PC-3 (cell line): Measurements from ENCODE around the gene SLC8A1. TPM values are rescaled to one million over a fixed set of nuclear protein-coding genes. Genes with fewer than 3 reads are reported as not detected.
A peak's percentile ranks its signal among the peaks of the same experiment; 100 is the strongest.

Source experiments
- ATAC-seq: fragments of 200-7000 bp; cut with Tn5 transposase; 2 replicates; pipeline ENCODE4 v1.9.1; 2020; ENCODE audit warnings: mild to moderate bottlenecking, moderate library complexity
- BruUV-seq: library from RNA; stranded (reverse); fragments of 400-500 nt; replicated peaks from 2 replicates; lab custom pipeline; 2021; lab: Mats Ljungman, UMichigan
- CTCF ChIA-PET: fragments of 300-600 bp; sonication (Branson Sonifier 250); formaldehyde crosslinking; loops from one replicate; lab custom pipeline; 2022; ENCODE audit warnings: antibody characterized with exemption; lab: Charles Lee
- POLR2A ChIA-PET: fragments of 300-600 bp; sonication (Branson Sonifier 250); formaldehyde crosslinking; loops from one replicate; lab custom pipeline; 2022; ENCODE audit warnings: antibody characterized with exemption; ENCODE audit not compliant: unreplicated experiment; lab: Charles Lee
- DNase-seq: peaks from one replicate; pipeline ENCODE4 v3.0.0-alpha.2; 2015
- H2AFZ ChIP-seq: fragments of 300-600 bp; sonication (generic); 2 replicates; pipeline ENCODE4 v1.6.0; 2016; ENCODE audit warnings: antibody characterized with exemption, low read length
- H3F3A ChIP-seq: fragments of 300-600 bp; sonication (generic); one replicate; pipeline ENCODE4 v1.6.0; 2017; ENCODE audit warnings: antibody characterized with exemption, low read length, control low read depth, mild to moderate bottlenecking; ENCODE audit not compliant: unreplicated experiment
- H3K27ac ChIP-seq: fragments of 300-600 bp; sonication (generic); 2 replicates; pipeline ENCODE4 v1.5.1; 2016; ENCODE audit warnings: mild to moderate bottlenecking, low read length
- H3K27me3 ChIP-seq: fragments of 300-600 bp; sonication (generic); 2 replicates; pipeline ENCODE4 v1.6.1; 2016; ENCODE audit warnings: low read length, mixed read lengths
- H3K36me3 ChIP-seq: fragments of 300-600 bp; sonication (generic); 2 replicates; pipeline ENCODE4 v1.6.1; 2016; ENCODE audit warnings: low read depth, mixed run types, low read length, mixed read lengths
- H3K4me1 ChIP-seq: fragments of 300-600 bp; sonication (generic); 2 replicates; pipeline ENCODE4 v1.5.1; 2016; ENCODE audit warnings: low read length; ENCODE audit not compliant: insufficient read depth
- H3K4me2 ChIP-seq: fragments of 300-600 bp; sonication (generic); 2 replicates; pipeline ENCODE4 v1.6.0; 2016; ENCODE audit warnings: low read length
- H3K4me3 ChIP-seq: fragments of 300-600 bp; sonication (generic); 2 replicates; pipeline ENCODE4 v1.5.1; 2016; ENCODE audit warnings: mild to moderate bottlenecking, low read length, mixed read lengths
- H3K79me2 ChIP-seq: fragments of 300-600 bp; sonication (generic); 2 replicates; pipeline ENCODE4 v1.6.1; 2017; ENCODE audit warnings: low read length, mixed read lengths
- H3K9ac ChIP-seq: fragments of 300-600 bp; sonication (generic); 2 replicates; pipeline ENCODE4 v1.6.0; 2016; ENCODE audit warnings: mild to moderate bottlenecking, low read length
- H3K9me2 ChIP-seq: fragments of 300-600 bp; sonication (generic); replicated peaks from 2 replicates; pipeline ENCODE4 v1.6.1; 2016; ENCODE audit warnings: mixed run types, low read length, mixed read lengths
- H3K9me3 ChIP-seq: fragments of 300-600 bp; sonication (generic); 2 replicates; pipeline ENCODE4 v1.6.1; 2016; ENCODE audit warnings: low read length, mixed read lengths
- H4K20me1 ChIP-seq: fragments of 300-600 bp; sonication (generic); 2 replicates; pipeline ENCODE4 v1.6.1; 2016; ENCODE audit warnings: low read length, mixed read lengths
- CTCF ChIP-seq: fragments of 300-600 bp; sonication (generic); conservative IDR thresholded peaks from 2 replicates; pipeline ENCODE4 v1.5.1; 2017; ENCODE audit warnings: antibody characterized with exemption, low read depth, mild to moderate bottlenecking, low read length
- EZH2 ChIP-seq: fragments of 300-600 bp; sonication (generic); IDR thresholded peaks from one replicate; pipeline ENCODE4 v1.6.1; 2017; ENCODE audit warnings: antibody characterized with exemption, mild to moderate bottlenecking, low read length; ENCODE audit not compliant: unreplicated experiment
- EZH2phosphoT487 ChIP-seq: fragments of 300-600 bp; sonication (generic); IDR thresholded peaks from 2 replicates; pipeline ENCODE4 v1.6.1; 2018; ENCODE audit warnings: mild to moderate bottlenecking, antibody characterized with exemption, low read length, borderline replicate concordance
- intact Hi-C: fragments of 100-400 bp; cut with micrococcal nuclease; formaldehyde crosslinking; loops from 2 replicates; pipeline ENCODE4 v1.9.0; 2023
- total RNA-seq: library from RNA; depleted of rRNA; stranded (reverse); fragments of >200 nt; gene quantifications from 2 replicates; pipeline ENCODE4 v1.2.3, GENCODE V29; 2014

Gene SLC8A1
- total RNA-seq, 1 experiment from 2014 or later = 1.3 TPM

GRCh38 chr2:40394597-40394996, 57.3 kb downstream of the SLC8A1 start:
- ATAC-seq (no peak), DNase-seq (no peak)
- intact Hi-C loops = no loop called here
- H3K9me3 ChIP-seq = no peaks in the 10 kb centered on the region
- no peak overlapping the region for H3K27ac ChIP-seq
- peak overlapping the region; percentile 53 for H3K4me2 ChIP-seq
- no peak overlapping the region for H3K9ac ChIP-seq
- BruUV-seq = no TSS peak
- H3K79me2 ChIP-seq = no peaks in the 10 kb centered on the region
- no peaks in the 10 kb centered on the region for H3K9me2 ChIP-seq
- no peaks in the 10 kb centered on the region for H3F3A ChIP-seq
- no peak for TF ChIP-seq CTCF
- TF ChIP-seq EZH2phosphoT487 = no peak
- TF ChIP-seq EZH2 = no peak
- ChIA-PET POLR2A (no interaction called here), CTCF (no interaction called here)
- H4K20me1 ChIP-seq = no peaks in the 10 kb centered on the region
- H3K27me3 ChIP-seq = no peaks in the 10 kb centered on the region
- H3K4me1 ChIP-seq = peaks cover 12% of the 10 kb centered on the region
- peak overlapping the region; percentile 63; the same call in 1 of the 2 replicates for H2AFZ ChIP-seq
- H3K4me3 ChIP-seq = no peak overlapping the region; the same call in 1 of the 2 replicates
- no peaks in the 10 kb centered on the region for H3K36me3 ChIP-seq

- no peak for TF ChIP-seq EZH2phosphoT487
- no peak for TF ChIP-seq EZH2
- TF ChIP-seq CTCF = no peak
- Histone ChIP-seq H3K9me2 (no peaks in the 10 kb centered on the region), H3K4me2 (no peak overlapping the region), H3K9me3 (no peaks in the 10 kb centered on the region), H3K79me2 (no peaks in the 10 kb centered on the region), H3K27ac (no peak overlapping the region), H3K4me3 (no peak overlapping the region), H3K36me3 (no peaks in the 10 kb centered on the region), H3F3A (no peaks in the 10 kb centered on the region), H3K4me1 (peaks cover 12% of the 10 kb centered on the region), H2AFZ (no peak overlapping the region), H3K9ac (no peak overlapping the region), H4K20me1 (no peaks in the 10 kb centered on the region), H3K27me3 (no peaks in the 10 kb centered on the region)
- intact Hi-C loops = no loop called here
- no TSS peak for BruUV-seq
- CTCF ChIA-PET = no interaction called here
- POLR2A ChIA-PET = no interaction called here
- DNase-seq (no peak), ATAC-seq (no peak)
Measured at GRCh38 chr2:40394031-40394430, 57.9 kb downstream of the SLC8A1 start.

GRCh38 chr2:40388161-40388560, 63.7 kb downstream of the SLC8A1 start:
- no peak overlapping the region for H3K9ac ChIP-seq
- DNase-seq (no peak), ATAC-seq (no peak)
- H3K9me2 ChIP-seq = no peaks in the 10 kb centered on the region
- H4K20me1 ChIP-seq = no peaks in the 10 kb centered on the region
- no TSS peak for BruUV-seq
- H3K4me1 ChIP-seq = peaks cover 12% of the 10 kb centered on the region
- H3K4me3 ChIP-seq = no peak overlapping the region
- no peaks in the 10 kb centered on the region for H3K9me3 ChIP-seq
- H3F3A ChIP-seq = no peaks in the 10 kb centered on the region
- ChIA-PET CTCF (no interaction called here), POLR2A (no interaction called here)
- no peaks in the 10 kb centered on the region for H3K79me2 ChIP-seq
- H2AFZ ChIP-seq = no peak overlapping the region
- no peak overlapping the region for H3K4me2 ChIP-seq
- H3K27ac ChIP-seq = no peak overlapping the region
- H3K36me3 ChIP-seq = no peaks in the 10 kb centered on the region
- H3K27me3 ChIP-seq = no peaks in the 10 kb centered on the region
- intact Hi-C loops = no loop called here
- TF ChIP-seq EZH2phosphoT487 = no peak
- TF ChIP-seq EZH2 = no peak
- no peak for TF ChIP-seq CTCF
